HepG2 (cell line): Measurements from ENCODE around the gene SAMD4B. TPM values are rescaled to one million over a fixed set of nuclear protein-coding genes. Genes with fewer than 3 reads are reported as not detected.
A peak's percentile ranks its signal among the peaks of the same experiment; 100 is the strongest.

Experiments
- CBFB ChIP-seq: sonication (generic); formaldehyde crosslinking; IDR thresholded peaks from 2 replicates; pipeline ENCODE4 v1.4.0; 2020; ENCODE audit warnings: missing genetic modification reagents
- CBX1 ChIP-seq: IDR thresholded peaks from one replicate; pipeline ENCODE4 v1.6.1; 2016; ENCODE audit warnings: antibody characterized with exemption, low read depth
- GLI4 ChIP-seq: sonication (generic); formaldehyde crosslinking; IDR thresholded peaks from 2 replicates; pipeline ENCODE4 v1.5.1; 2020; ENCODE audit warnings: missing genetic modification reagents, mild to moderate bottlenecking, moderate library complexity, borderline replicate concordance
- IRX3 ChIP-seq: sonication (generic); formaldehyde crosslinking; IDR thresholded peaks from 2 replicates; pipeline ENCODE4 v1.8.1; 2023; ENCODE audit warnings: mild to moderate bottlenecking, low read depth, missing genetic modification reagents, borderline replicate concordance
- MYC ChIP-seq: sonication (generic); formaldehyde crosslinking; IDR thresholded peaks from 2 replicates; pipeline ENCODE4 v1.9.0; 2021; ENCODE audit warnings: missing genetic modification reagents, borderline replicate concordance
- NFYB ChIP-seq: sonication (generic); formaldehyde crosslinking; IDR thresholded peaks from 2 replicates; pipeline ENCODE4 v1.4.0; 2020; ENCODE audit warnings: missing genetic modification reagents
- SOX5 ChIP-seq: IDR thresholded peaks from 2 replicates; pipeline ENCODE4 v1.6.1; 2016; ENCODE audit warnings: borderline replicate concordance
- SP5 ChIP-seq: IDR thresholded peaks from 2 replicates; pipeline ENCODE4 v1.6.1; 2016; ENCODE audit warnings: low read depth, borderline replicate concordance
- ZNF543 ChIP-seq: sonication (generic); formaldehyde crosslinking; IDR thresholded peaks from 2 replicates; pipeline ENCODE4 v1.4.0; 2020; ENCODE audit warnings: mild to moderate bottlenecking, missing genetic modification reagents
- ZNF629 ChIP-seq: sonication (generic); formaldehyde crosslinking; conservative IDR thresholded peaks from 2 replicates; pipeline ENCODE4 v1.5.0; 2020; ENCODE audit warnings: missing genetic modification reagents
- polyA plus RNA-seq, 8 experiments: library from polyadenylated mRNA; depleted of rRNA in 3 of 8; stranded (reverse) in 7 of 8; unstranded in 1 of 8; fragments of >200 nt; fragmentation: Illumina TruSeq in 4 of 8; extraction: Trizol in 4 of 8; gene quantifications; 2 replicates each; pipeline versions ENCODE4 v1.2.1 to v1.2.3, GENCODE V29; 2011 to 2016; ENCODE audit warnings: low read depth in 4 of 8, missing spikeins in 1 of 8, mixed read lengths in 1 of 8; ENCODE audit not compliant: insufficient read depth in 1 of 8
- total RNA-seq, 5 experiments: library from RNA; depleted of rRNA; stranded (reverse); fragments of >200 nt; fragmentation: Illumina TruSeq; extraction: Trizol; gene quantifications; 2 replicates each; pipeline ENCODE4 v1.2.3, GENCODE V29; 2016; ENCODE audit warnings: low read depth in 1 of 5
- TF ChIP-seq, protein P1 (sequence below), 2 experiments: fragments of 450-650 bp in 1 of 2; sonication (generic) in 1 of 2; formaldehyde crosslinking in 1 of 2; IDR thresholded peaks; 2 replicates each; pipeline versions ENCODE4 v1.6.1 to v1.8.0; 2016 to 2022; ENCODE audit warnings: antibody characterized with exemption in 1 of 2, mild to moderate bottlenecking in 1 of 2, missing genetic modification reagents in 1 of 2
- TF ChIP-seq, protein P2 (sequence below): sonication (generic); formaldehyde crosslinking; IDR thresholded peaks from 2 replicates; pipeline ENCODE4 v1.8.1; 2023; ENCODE audit warnings: mild to moderate bottlenecking, inconsistent platforms, moderate library complexity, missing genetic modification reagents, borderline replicate concordance
- TF ChIP-seq, protein P3 (sequence below): sonication (generic); formaldehyde crosslinking; IDR thresholded peaks from 2 replicates; pipeline ENCODE4 v1.4.0; 2020; ENCODE audit warnings: missing genetic modification reagents, mild to moderate bottlenecking, borderline replicate concordance

Gene SAMD4B
- total and polyA plus RNA-seq, 2 of the 13 experiments (the other 11 are each of a cell fraction or from before 2014, with no cell fraction given): 26.0 to 31.8 TPM

DNA sequence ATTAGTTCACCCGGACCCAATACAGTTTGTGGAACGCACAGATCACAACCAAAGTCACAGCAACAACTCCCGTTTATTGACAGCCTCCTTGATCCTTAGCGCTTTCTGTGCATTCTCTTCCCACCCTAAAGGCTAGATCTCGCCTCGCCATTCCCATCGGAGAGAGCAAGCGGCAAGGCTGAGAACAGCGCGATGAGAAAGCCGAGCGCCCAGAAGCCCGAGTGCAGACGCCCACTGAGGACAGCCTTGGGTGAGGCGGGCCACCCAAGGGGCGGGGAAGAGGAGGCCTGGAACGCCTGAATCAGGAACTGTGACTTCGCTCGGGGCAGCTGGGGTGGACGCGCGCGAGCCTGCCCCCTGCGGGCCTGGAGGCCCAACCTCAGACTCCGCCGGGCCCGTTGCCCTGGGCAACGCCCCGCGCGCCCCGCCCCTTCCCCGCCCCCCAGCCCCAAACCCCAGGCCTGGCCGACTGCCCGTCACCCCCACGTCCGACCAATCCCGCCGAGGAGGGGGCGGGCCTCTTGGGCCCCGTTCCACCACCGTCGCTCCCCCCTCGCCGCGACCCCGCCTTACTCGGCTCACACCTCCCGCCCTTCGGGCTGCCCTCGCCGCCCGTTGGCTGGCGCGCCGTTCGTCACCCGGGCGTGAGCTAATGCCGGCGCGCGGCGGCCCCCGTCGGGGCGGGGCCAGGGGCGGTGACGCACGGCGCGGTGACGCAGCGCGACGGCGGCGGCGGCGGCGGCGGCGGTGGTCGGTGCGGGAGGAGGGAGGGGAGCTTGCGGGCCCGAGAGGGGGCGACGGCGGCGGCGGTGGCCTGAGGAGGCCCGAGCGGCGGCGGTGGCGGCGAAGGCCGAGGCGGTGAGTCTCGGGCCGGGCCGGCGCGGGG is at the start of gene SAMD4B (continued):
- TF ChIP-seq, protein P1, sequence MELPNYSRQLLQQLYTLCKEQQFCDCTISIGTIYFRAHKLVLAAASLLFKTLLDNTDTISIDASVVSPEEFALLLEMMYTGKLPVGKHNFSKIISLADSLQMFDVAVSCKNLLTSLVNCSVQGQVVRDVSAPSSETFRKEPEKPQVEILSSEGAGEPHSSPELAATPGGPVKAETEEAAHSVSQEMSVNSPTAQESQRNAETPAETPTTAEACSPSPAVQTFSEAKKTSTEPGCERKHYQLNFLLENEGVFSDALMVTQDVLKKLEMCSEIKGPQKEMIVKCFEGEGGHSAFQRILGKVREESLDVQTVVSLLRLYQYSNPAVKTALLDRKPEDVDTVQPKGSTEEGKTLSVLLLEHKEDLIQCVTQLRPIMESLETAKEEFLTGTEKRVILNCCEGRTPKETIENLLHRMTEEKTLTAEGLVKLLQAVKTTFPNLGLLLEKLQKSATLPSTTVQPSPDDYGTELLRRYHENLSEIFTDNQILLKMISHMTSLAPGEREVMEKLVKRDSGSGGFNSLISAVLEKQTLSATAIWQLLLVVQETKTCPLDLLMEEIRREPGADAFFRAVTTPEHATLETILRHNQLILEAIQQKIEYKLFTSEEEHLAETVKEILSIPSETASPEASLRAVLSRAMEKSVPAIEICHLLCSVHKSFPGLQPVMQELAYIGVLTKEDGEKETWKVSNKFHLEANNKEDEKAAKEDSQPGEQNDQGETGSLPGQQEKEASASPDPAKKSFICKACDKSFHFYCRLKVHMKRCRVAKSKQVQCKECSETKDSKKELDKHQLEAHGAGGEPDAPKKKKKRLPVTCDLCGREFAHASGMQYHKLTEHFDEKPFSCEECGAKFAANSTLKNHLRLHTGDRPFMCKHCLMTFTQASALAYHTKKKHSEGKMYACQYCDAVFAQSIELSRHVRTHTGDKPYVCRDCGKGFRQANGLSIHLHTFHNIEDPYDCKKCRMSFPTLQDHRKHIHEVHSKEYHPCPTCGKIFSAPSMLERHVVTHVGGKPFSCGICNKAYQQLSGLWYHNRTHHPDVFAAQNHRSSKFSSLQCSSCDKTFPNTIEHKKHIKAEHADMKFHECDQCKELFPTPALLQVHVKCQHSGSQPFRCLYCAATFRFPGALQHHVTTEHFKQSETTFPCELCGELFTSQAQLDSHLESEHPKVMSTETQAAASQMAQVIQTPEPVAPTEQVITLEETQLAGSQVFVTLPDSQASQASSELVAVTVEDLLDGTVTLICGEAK (IDR thresholded peaks at IDR 0.05): no peak
- TF ChIP-seq, protein P1 (CRISPR knock-in tag; IDR thresholded peaks at IDR 0.05): peak; percentile 70; the same call in 1 of the 2 replicates
- TF ChIP-seq CBX1: peak; percentile 90
- TF ChIP-seq ZNF629: no peak
- no peak for TF ChIP-seq GLI4 (CRISPR knock-in tag)
- TF ChIP-seq SOX5 (CRISPR knock-in tag): no peak
- peak; percentile 73 for TF ChIP-seq ZNF543
- TF ChIP-seq CBFB (CRISPR knock-in tag): peak; percentile 63; the same call in 1 of the 2 replicates
- peak; percentile 87 for TF ChIP-seq NFYB
- TF ChIP-seq, protein P2, sequence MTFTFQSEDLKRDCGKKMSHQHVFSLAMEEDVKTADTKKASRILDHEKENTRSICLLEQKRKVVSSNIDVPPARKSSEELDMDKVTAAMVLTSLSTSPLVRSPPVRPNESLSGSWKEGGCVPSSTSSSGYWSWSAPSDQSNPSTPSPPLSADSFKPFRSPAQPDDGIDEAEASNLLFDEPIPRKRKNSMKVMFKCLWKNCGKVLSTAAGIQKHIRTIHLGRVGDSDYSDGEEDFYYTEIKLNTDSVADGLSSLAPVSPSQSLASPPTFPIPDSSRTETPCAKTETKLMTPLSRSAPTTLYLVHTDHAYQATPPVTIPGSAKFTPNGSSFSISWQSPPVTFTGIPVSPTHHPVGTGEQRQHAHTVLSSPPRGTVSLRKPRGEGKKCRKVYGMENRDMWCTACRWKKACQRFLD (CRISPR knock-in tag): no peak
- no peak; the same call in 1 of the 2 replicates for TF ChIP-seq IRX3 (CRISPR knock-in tag)
- TF ChIP-seq SP5 (CRISPR knock-in tag): peak; percentile 89
- TF ChIP-seq MYC (CRISPR knock-in tag): peak; percentile 66; the same call in 1 of the 2 replicates
- TF ChIP-seq, protein P3, sequence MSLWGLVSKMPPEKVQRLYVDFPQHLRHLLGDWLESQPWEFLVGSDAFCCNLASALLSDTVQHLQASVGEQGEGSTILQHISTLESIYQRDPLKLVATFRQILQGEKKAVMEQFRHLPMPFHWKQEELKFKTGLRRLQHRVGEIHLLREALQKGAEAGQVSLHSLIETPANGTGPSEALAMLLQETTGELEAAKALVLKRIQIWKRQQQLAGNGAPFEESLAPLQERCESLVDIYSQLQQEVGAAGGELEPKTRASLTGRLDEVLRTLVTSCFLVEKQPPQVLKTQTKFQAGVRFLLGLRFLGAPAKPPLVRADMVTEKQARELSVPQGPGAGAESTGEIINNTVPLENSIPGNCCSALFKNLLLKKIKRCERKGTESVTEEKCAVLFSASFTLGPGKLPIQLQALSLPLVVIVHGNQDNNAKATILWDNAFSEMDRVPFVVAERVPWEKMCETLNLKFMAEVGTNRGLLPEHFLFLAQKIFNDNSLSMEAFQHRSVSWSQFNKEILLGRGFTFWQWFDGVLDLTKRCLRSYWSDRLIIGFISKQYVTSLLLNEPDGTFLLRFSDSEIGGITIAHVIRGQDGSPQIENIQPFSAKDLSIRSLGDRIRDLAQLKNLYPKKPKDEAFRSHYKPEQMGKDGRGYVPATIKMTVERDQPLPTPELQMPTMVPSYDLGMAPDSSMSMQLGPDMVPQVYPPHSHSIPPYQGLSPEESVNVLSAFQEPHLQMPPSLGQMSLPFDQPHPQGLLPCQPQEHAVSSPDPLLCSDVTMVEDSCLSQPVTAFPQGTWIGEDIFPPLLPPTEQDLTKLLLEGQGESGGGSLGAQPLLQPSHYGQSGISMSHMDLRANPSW (CRISPR knock-in tag): 0 out of 2 replicates have a peak, but pooled peaks have one; percentile 59
